Adrenal gland (tissue), 5 donors: Measurements from ENCODE around the gene KCNK13.

Experiments used
- CTCF ChIP-seq, 6 experiments: fragments of 450-650 bp in 4 of 6; fragments of 200-600 bp in 2 of 6; sonication (generic) in 1 of 6; IDR thresholded peaks; 1 replicate in 5 of 6; 2 replicates in 1 of 6; pipeline versions ENCODE4 v1.5.1 to v1.8.0; 2016 to 2021; ENCODE audit warnings: antibody characterized with exemption in 6 of 6, mild to moderate bottlenecking in 2 of 6, moderate library complexity in 1 of 6
- POLR2A ChIP-seq, 2 donors: fragments of 450-650 bp; IDR thresholded peaks; one replicate each; pipeline ENCODE4 v1.6.1; 2017; ENCODE audit warnings: antibody characterized with exemption in 2 of 2, mild to moderate bottlenecking in 2 of 2, moderate library complexity in 1 of 2
- donor health status: DM: no; HTN: no; CAD: no.

GRCh38 chr14:90184094-90184493 lies 122.3 kb downstream of the KCNK13 start:
- TF ChIP-seq CTCF (IDR thresholded peaks at IDR 0.05) (no peak), POLR2A (IDR thresholded peaks at IDR 0.05) (no peak)
